Keratinocyte (primary cell): ENCODE measurements around the gene PSAPL1. TPM values are rescaled to one million over a fixed set of nuclear protein-coding genes. Genes with fewer than 3 reads are reported as not detected.
A peak's percentile ranks its signal among the peaks of the same experiment; 100 is the strongest.

Experiments used
- DNase-seq: peaks from one replicate; pipeline ENCODE4 v3.0.0-alpha.2; 2011; ENCODE audit warnings: low read depth, missing footprints, low spot score
- FAIRE-seq: peaks from 2 replicates; lab custom pipeline; 2011; peaks lifted over from hg19 to GRCh38; lab: Jason Lieb, UNC
- H2AFZ ChIP-seq: 2 replicates; pipeline ENCODE4 v1.6.0; 2012; ENCODE audit warnings: low read length, control low read depth, inconsistent platforms; ENCODE audit not compliant: control insufficient read depth
- H3K27ac ChIP-seq: 2 replicates; pipeline ENCODE4 v1.5.1; 2011; ENCODE audit warnings: low read length; ENCODE audit not compliant: control insufficient read depth, insufficient read depth
- H3K27me3 ChIP-seq: 3 replicates; pipeline ENCODE4 v1.6.0; 2011; ENCODE audit warnings: low read length; ENCODE audit not compliant: control insufficient read depth, insufficient read depth; ENCODE audit errors: extremely low read depth
- H3K36me3 ChIP-seq, 2 experiments: 2 replicates in 1 of 2; 3 replicates in 1 of 2; pipeline ENCODE4 v1.5.1; 2011; ENCODE audit warnings: low read length in 2 of 2, mild to moderate bottlenecking in 1 of 2; ENCODE audit not compliant: control insufficient read depth in 2 of 2, insufficient read depth in 2 of 2; ENCODE audit errors: extremely low read depth in 1 of 2
- H3K4me1 ChIP-seq: 3 replicates; pipeline ENCODE4 v1.5.1; 2011; ENCODE audit warnings: low read length; ENCODE audit not compliant: control insufficient read depth, insufficient read depth; ENCODE audit errors: extremely low read depth
- H3K4me2 ChIP-seq: 3 replicates; pipeline ENCODE4 v1.6.0; 2011; ENCODE audit warnings: low read depth, low read length; ENCODE audit not compliant: control insufficient read depth, insufficient read depth; ENCODE audit errors: extremely low read depth
- H3K4me3 ChIP-seq, 3 experiments: fragments of 200-600 bp in 1 of 3; sonication (generic) in 1 of 3; 2 replicates in 2 of 3; 3 replicates in 1 of 3; pipeline ENCODE4 v1.5.1; 2011 to 2016; ENCODE audit warnings: low read length in 3 of 3, mild to moderate bottlenecking in 3 of 3, control low read depth in 2 of 3, inconsistent platforms in 1 of 3, low read depth in 1 of 3, mixed read lengths in 1 of 3, mixed run types in 1 of 3, moderate library complexity in 1 of 3; ENCODE audit not compliant: control insufficient read depth in 2 of 3, insufficient read depth in 2 of 3; ENCODE audit errors: extremely low read depth in 1 of 3
- H3K79me2 ChIP-seq: 2 replicates; pipeline ENCODE4 v1.6.0; 2012; ENCODE audit warnings: low read length; ENCODE audit not compliant: control insufficient read depth, insufficient read depth
- H3K9ac ChIP-seq: 3 replicates; pipeline ENCODE4 v1.6.0; 2011; ENCODE audit warnings: low read length; ENCODE audit not compliant: control insufficient read depth, insufficient read depth; ENCODE audit errors: extremely low read depth
- H3K9me1 ChIP-seq: 3 replicates; pipeline ENCODE4 v1.6.0; 2011; ENCODE audit warnings: low read length; ENCODE audit not compliant: control insufficient read depth, insufficient read depth; ENCODE audit errors: extremely low read depth
- H3K9me3 ChIP-seq: 2 replicates; pipeline ENCODE4 v1.5.1; 2012; ENCODE audit warnings: low read depth, low read length; ENCODE audit not compliant: control insufficient read depth
- H4K20me1 ChIP-seq: 3 replicates; pipeline ENCODE4 v1.6.0; 2011; ENCODE audit warnings: low read length; ENCODE audit not compliant: control insufficient read depth, insufficient read depth; ENCODE audit errors: extremely low read depth
- CTCF ChIP-seq, 3 experiments: IDR thresholded peaks in 1 of 3; conservative IDR thresholded peaks in 1 of 3; optimal IDR thresholded peaks in 1 of 3; 2 replicates in 2 of 3; 3 replicates in 1 of 3; pipeline versions ENCODE3 to v1.5.1; 2011; ENCODE audit warnings: low read length in 3 of 3, mild to moderate bottlenecking in 3 of 3, moderate library complexity in 2 of 3, control low read depth in 1 of 3, inconsistent platforms in 1 of 3; ENCODE audit not compliant: insufficient read depth in 2 of 3; ENCODE audit errors: extremely low read depth in 1 of 3
- EZH2 ChIP-seq: IDR thresholded peaks from one replicate; pipeline ENCODE4 v1.6.1; 2012; ENCODE audit warnings: inconsistent platforms, mild to moderate bottlenecking, low read length, moderate library complexity
- dilution Hi-C: fragments of 300-500 bp; cut with MboI; formaldehyde crosslinking; loops from one replicate; pipeline ENCODE4 v1.7.0; 2020; ENCODE audit warnings: low sequenced_read_pairs; ENCODE audit not compliant: extremely low pct_ligation_motif_present
- polyA plus RNA-seq, 5 experiments: library from polyadenylated mRNA; depleted of rRNA in 3 of 5; stranded (reverse) in 3 of 5; stranded (forward) in 1 of 5; unstranded in 1 of 5; fragments of >200 nt; gene quantifications; 1 replicate in 1 of 5; 2 replicates in 3 of 5; 3 replicates in 1 of 5; pipeline versions ENCODE4 v1.2.1 to v1.2.3, GENCODE V29; 2011 to 2012; ENCODE audit warnings: missing spikeins in 2 of 5, low read depth in 1 of 5, low replicate concordance in 1 of 5
- small RNA-seq, 3 experiments: library from RNA; depleted of rRNA; stranded (forward); fragments of <200 nt; gene quantifications; one replicate each; pipeline ENCODE3, GENCODE V24; 2012; ENCODE audit warnings: low read depth in 3 of 3, low replicate concordance in 1 of 3; ENCODE audit not compliant: insufficient read length in 3 of 3

The PSAPL1 gene
- polyA plus RNA-seq, 1 donor (not counting 4 experiments of a cell fraction or from before 2014, with no cell fraction given), result 0.03 TPM

DNA sequence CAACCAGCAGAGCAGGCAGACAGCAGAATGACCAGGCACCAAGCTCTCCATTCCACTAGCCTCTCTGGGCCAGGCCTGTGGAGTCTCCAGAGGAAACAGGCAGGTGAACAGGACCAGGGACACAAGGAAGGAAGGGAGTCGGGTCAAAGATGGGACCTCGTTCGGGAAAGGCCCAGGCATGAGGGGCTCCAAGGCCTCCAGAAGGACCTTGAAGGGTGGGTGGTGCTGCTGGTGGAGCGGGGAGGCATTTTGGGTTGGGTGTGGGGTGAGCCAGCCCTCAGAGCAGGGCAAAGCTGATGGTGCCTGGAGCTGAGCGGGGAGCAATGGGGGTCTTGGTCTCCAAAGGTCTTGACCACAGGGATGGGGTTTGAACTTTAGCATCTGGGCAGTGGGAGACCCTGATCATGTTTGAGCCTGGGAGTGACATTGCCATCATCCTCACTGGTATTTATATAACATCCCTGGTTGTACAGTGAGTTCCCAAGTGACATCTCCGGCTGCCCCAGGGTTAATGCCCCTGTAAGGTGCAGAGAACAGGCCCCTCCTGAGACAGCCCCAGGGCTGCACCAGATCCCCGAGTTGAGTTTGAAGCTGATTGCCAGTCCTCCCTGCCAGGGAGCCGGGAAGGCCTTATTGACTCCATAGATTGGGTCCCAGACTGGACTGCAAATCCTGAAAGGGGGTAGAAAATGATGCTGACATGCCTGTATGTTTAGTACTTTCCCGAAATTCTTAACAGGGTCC, 52.7 kb downstream of the PSAPL1 start:
- Histone ChIP-seq H4K20me1 (no peaks in the 10 kb centered on the region), H3K27me3 (peaks cover 8% of the 10 kb centered on the region), H3K79me2 (no peaks in the 10 kb centered on the region), H3K36me3 (no peaks in the 10 kb centered on the region), H3K27ac (no peak overlapping the region), H3K9me1 (no peaks in the 10 kb centered on the region), H2AFZ (no peak overlapping the region), H3K9ac (no peak overlapping the region), H3K4me2 (no peak overlapping the region), H3K9me3 (peaks cover 2% of the 10 kb centered on the region), H3K4me1 (no peaks in the 10 kb centered on the region), H3K4me3 (no peak overlapping the region)
- DNase-seq, result no peak
- TF ChIP-seq CTCF (optimal IDR thresholded peaks at IDR 0.05 in 1 of 3, IDR thresholded peaks at IDR 0.05 in 1 of 3, conservative IDR thresholded peaks at IDR 0.05 in 1 of 3; ENCODE audit: extremely low read depth in 1 of 3, insufficient read depth in 2 of 3, low read length in 3 of 3), result no peak
- TF ChIP-seq EZH2, result no peak
- no peak for FAIRE-seq
- dilution Hi-C loops, result no loop called here

DNA sequence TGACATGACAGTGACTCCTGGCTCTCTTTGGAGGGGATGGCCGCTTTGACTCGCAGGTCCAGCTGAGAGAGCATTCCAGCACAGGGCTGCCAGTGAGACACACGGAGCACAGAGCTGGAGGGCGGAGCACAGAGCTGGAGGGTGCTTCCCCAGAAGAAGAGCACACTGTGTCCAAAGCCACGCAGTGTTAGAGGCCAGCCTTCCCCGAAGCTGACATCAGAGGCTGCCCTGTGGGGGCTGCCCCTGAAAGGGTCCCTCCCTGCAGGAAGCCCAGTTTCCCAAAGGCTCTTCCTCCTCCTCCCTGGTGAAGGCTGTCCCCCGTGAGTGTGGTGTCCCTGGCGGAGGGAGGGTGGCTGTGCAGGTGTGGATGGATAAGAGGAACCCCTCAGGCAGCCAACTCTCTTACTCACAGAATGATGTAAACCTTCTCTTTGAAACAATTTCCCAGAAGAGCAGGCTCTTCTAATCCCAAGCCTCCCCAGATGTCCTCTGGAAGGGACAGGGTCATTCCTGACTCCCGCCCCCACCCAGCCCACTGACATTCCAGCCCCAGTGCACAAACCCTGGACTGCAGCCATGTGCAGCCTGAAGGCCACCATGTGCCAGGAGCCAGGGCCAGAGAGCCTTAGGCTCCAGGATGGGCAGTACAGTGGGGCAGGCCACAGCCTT, 53.4 kb downstream of the PSAPL1 start:
- no peak for DNase-seq
- dilution Hi-C loops, result no loop called here

More for the DNA sequence above, 53.4 kb downstream of the PSAPL1 start:
- Histone ChIP-seq H3K79me2 (no peaks in the 10 kb centered on the region), H2AFZ (no peak overlapping the region), H3K9me1 (no peaks in the 10 kb centered on the region), H3K27ac (no peak overlapping the region), H3K9me3 (peaks cover 2% of the 10 kb centered on the region), H3K4me3 (no peak overlapping the region), H3K4me2 (no peak overlapping the region), H4K20me1 (no peaks in the 10 kb centered on the region), H3K27me3 (peaks cover 8% of the 10 kb centered on the region), H3K9ac (no peak overlapping the region), H3K36me3 (no peaks in the 10 kb centered on the region), H3K4me1 (no peaks in the 10 kb centered on the region)
- no peak for TF ChIP-seq EZH2
- peak in 1 of 3 experiments; percentile 26 for TF ChIP-seq CTCF (optimal IDR thresholded peaks at IDR 0.05 in 1 of 3, IDR thresholded peaks at IDR 0.05 in 1 of 3, conservative IDR thresholded peaks at IDR 0.05 in 1 of 3; ENCODE audit: extremely low read depth in 1 of 3, insufficient read depth in 2 of 3, low read length in 3 of 3)
- FAIRE-seq, result no peak

Small RNAs within 50 kb of the gene (small RNA-seq; reads per million reads assigned to genes)
- gene MIR4274, result 0 reads per million in 3 experiments

Other genes with a start within 250 kb of the PSAPL1 start
- gene SORCS2, start 242.4 kb downstream of the PSAPL1 start, polyA plus RNA-seq, result 0.01 to 0.40 TPM (median 0.09 TPM) in 3 replicates